ENCODE results near the gene GSTM1.

GRCh38 chr1:109726007-109726406 lies 38.4 kb downstream of the GSTM1 start:
- no peak for TF ChIP-seq POLR2AphosphoS5 (IDR thresholded peaks at IDR 0.05; ENCODE audit: low read depth, low read length)
- TF ChIP-seq TAF1 (IDR thresholded peaks at IDR 0.05; ENCODE audit: borderline replicate concordance, insufficient read depth, low read length) = no peak
- no peak for TF ChIP-seq REST (IDR thresholded peaks at IDR 0.05; ENCODE audit: insufficient read depth in 1 of 2, low read depth in 2 of 2, low read length in 2 of 2)
- no peak for TF ChIP-seq FOXP2 (optimal IDR thresholded peaks at IDR 0.05; ENCODE audit: borderline replicate concordance, extremely low read depth, extremely low read length, insufficient read depth)
- no peak for TF ChIP-seq SIN3A (IDR thresholded peaks at IDR 0.05; ENCODE audit: borderline replicate concordance, insufficient read depth, low read length)

Data from PFSK-1 (cell line).